H1 (cell line): Measurements from ENCODE around the gene EXOC3L1. TPM values are rescaled to one million over a fixed set of nuclear protein-coding genes. Genes with fewer than 3 reads are reported as not detected.

Experiments used
- ASH2L ChIP-seq: fragments of 200-600, 300-600 bp; sonication (generic); IDR thresholded peaks from one replicate; pipeline ENCODE4 v1.7.1; 2017; ENCODE audit warnings: low read length
- CHD1 ChIP-seq: IDR thresholded peaks from 2 replicates; pipeline ENCODE4 v1.6.1; 2012; ENCODE audit warnings: low read depth, low read length, improper control_type of control experiment
- CTBP2 ChIP-seq: IDR thresholded peaks from 2 replicates; pipeline ENCODE4 v1.7.0; 2011; ENCODE audit warnings: borderline replicate concordance, mild to moderate bottlenecking, moderate library complexity, mixed read lengths, low read length; ENCODE audit not compliant: insufficient read depth, insufficient read length
- EP300 ChIP-seq, 2 experiments: IDR thresholded peaks; 1 replicate in 1 of 2; 2 replicates in 1 of 2; pipeline ENCODE4 v1.6.1; 2011 to 2012; ENCODE audit warnings: low read depth in 2 of 2, low read length in 2 of 2, mild to moderate bottlenecking in 2 of 2, borderline replicate concordance in 1 of 2, inconsistent platforms in 1 of 2, moderate library complexity in 1 of 2
- JUN ChIP-seq: IDR thresholded peaks from 2 replicates; pipeline ENCODE4 v1.6.1; 2011; ENCODE audit warnings: low read depth, mild to moderate bottlenecking, improper control_type of control experiment, low read length
- RNF2 ChIP-seq: fragments of 200-900, 300-1000 bp; sonication (generic); IDR thresholded peaks from 2 replicates; pipeline ENCODE4 v1.7.1; 2016; ENCODE audit warnings: borderline replicate concordance, low read depth, mild to moderate bottlenecking, antibody characterized with exemption, low read length; ENCODE audit not compliant: poor library complexity, severe bottlenecking; ENCODE audit errors: missing control alignments
- TBP ChIP-seq: IDR thresholded peaks from 2 replicates; pipeline ENCODE4 v1.6.1; 2011; ENCODE audit warnings: low read depth, low read length, improper control_type of control experiment
- polyA plus RNA-seq, 7 experiments: library from polyadenylated mRNA; depleted of rRNA in 3 of 7; stranded (reverse) in 5 of 7; unstranded in 2 of 7; fragments of >200 nt in 5 of 7; fragments of 200-250 nt in 2 of 7; gene quantifications; 1 replicate in 5 of 7; 2 replicates in 1 of 7; 4 replicates in 1 of 7; pipeline versions ENCODE4 v1.2.1 to v1.2.3, GENCODE V29; 2011 to 2013; ENCODE audit warnings: missing spikeins in 2 of 7, mixed read lengths in 2 of 7
- total RNA-seq: library from RNA; stranded (reverse); fragmentation: NEBNext Ultra II Directional; extraction: Animal tissue kit (Norgen Biotek cat#: 25700); gene quantifications from 2 replicates; pipeline ENCODE4 v1.2.1, GENCODE V29; 2021

Gene EXOC3L1
- total and polyA plus RNA-seq, 2 of the 8 experiments (the other 6 are each of a cell fraction or from before 2014, with no cell fraction given) = 1.3 TPM

DNA sequence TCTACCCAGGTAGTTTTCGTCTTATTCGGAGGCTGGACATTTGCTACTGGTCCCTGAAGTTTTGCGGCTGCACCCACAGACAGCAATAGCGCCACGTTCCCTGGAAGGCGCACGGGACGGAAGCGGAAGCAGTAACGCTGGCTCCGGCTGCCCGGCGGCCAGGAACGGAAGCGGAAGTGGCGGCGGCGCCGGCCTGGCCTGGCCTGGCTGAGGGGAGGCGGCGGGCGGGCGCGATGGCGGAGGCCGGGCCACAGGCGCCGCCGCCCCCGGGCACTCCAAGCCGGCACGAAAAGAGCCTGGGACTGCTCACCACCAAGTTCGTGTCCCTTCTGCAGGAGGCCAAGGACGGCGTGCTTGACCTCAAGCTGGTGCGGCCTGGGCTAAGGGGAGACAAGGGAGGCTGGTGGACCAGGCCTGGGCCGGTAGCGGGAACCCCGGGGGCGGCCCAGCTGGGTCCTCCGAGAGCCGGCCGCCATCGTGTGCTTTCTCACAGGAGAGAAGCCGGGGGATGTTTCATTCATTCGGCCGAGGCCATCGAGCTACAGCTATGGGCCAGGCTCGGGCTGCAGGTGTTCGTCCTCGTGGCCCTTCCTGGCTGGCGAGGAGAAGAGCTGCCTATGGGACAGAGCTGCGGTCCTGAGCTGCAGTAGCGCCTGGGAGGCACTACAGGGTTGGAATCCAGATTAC, 2.2 kb upstream of the EXOC3L1 start, which contains the start of gene E2F4 (continued):
- TF ChIP-seq EP300 (IDR thresholded peaks at IDR 0.05; ENCODE audit: borderline replicate concordance in 1 of 2, low read depth in 2 of 2, low read length in 2 of 2) (0 out of 3 replicates have a peak, but pooled peaks of 1 of the 2 experiments have one; percentile 74), RNF2 (no peak), CHD1 (no peak), TBP (no peak), CTBP2 (no peak), ASH2L (peak; percentile 35), JUN (no peak)
